GM10266 (cell line): ENCODE results near the gene PRKCQ.

ENCODE experiments used
- DNase-seq: peaks from one replicate; pipeline ENCODE4 v3.0.0; 2012; ENCODE audit errors: extremely low spot score
- CTCF ChIP-seq: IDR thresholded peaks from 2 replicates; pipeline ENCODE4 v1.5.1; 2012; ENCODE audit warnings: mild to moderate bottlenecking, low read depth; ENCODE audit not compliant: control insufficient read depth, insufficient read depth; ENCODE audit errors: missing control alignments

Gene PRKCQ

GRCh38 chr10:6580279-6581029 lies 378 bp upstream of the PRKCQ start:
- TF ChIP-seq CTCF, result peak; percentile 70
- peak; percentile 87 for DNase-seq

GRCh38 chr10:6579183-6579903 lies 733 bp downstream of the PRKCQ start:
- DNase-seq, result peak; percentile 11
- no peak for TF ChIP-seq CTCF

- DNase-seq, result no peak
- no peak for TF ChIP-seq CTCF
These were observed 1.3 kb downstream of the PRKCQ start for GRCh38 chr10:6578795-6579182.

- TF ChIP-seq CTCF, result no peak
- DNase-seq, result no peak
These were observed 1.8 kb downstream of the PRKCQ start for GRCh38 chr10:6578251-6578771.

- no peak for DNase-seq
- TF ChIP-seq CTCF, result no peak
These were observed 3.8 kb downstream of the PRKCQ start for GRCh38 chr10:6576326-6576725.

DNA sequence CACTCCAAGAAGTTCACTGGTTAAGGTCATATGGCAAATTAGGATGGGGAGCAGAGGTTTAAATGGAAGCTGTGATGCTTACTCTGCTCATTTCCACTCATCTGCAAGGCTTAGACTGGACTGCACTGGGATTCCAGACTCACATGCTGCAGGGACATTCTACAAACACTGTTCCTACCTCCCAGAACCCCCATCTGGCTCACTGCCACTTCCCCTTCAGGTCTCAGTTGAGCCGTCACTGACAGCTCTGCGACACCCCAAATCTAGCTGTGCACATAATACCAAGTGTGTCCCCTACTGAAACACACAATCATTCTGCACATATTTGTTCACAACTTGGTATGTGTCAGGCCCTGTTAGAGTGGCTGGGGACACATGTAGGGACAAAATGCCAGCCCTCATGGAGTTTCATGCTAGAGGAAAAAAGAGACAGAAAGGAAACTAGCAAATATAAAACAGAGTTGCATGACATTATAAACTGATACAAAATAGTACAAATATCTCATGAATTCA lies 5.4 kb downstream of the PRKCQ start:
- TF ChIP-seq CTCF, result no peak
- DNase-seq, result no peak

DNA sequence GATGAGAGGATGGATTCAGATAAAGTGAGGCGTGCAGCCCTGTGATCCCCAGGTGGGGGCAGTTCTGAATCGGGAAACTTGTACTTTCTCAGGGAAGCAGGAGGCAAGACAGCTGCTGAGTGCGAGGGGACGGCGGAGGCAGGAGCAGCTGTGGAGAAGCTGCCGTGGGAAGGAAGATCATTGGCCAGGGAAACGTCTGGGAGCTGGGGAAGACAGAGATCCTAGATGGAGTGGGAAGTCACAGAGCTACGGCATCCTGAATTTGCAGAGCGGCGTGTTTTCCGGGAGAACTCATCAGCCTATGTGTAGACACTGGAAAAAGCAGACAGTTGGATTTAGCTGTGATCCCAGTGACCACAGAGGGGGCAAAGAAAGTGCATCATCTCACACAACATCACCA lies 9.2 kb downstream of the PRKCQ start:
- DNase-seq, result no peak
- no peak for TF ChIP-seq CTCF
